K562 (cell line): Measurements from ENCODE around the gene LY6G6F. TPM values are rescaled to one million over a fixed set of nuclear protein-coding genes. Genes with fewer than 3 reads are reported as not detected.
A peak's percentile ranks its signal among the peaks of the same experiment; 100 is the strongest.

Source experiments
- DLX4 ChIP-seq: fragments of 250-450 bp; sonication (Bioruptor Pico); IDR thresholded peaks from 2 replicates; pipeline ENCODE4 v1.6.1; 2021; ENCODE audit warnings: mild to moderate bottlenecking
- E4F1 ChIP-seq: fragments of 250-450 bp; sonication (Bioruptor Pico); IDR thresholded peaks from 2 replicates; pipeline ENCODE4 v1.5.0; 2021; ENCODE audit warnings: mild to moderate bottlenecking, borderline replicate concordance
- ELK1 ChIP-seq: sonication (generic); formaldehyde crosslinking; IDR thresholded peaks from 2 replicates; pipeline ENCODE4 v1.8.1; 2022; ENCODE audit warnings: missing genetic modification reagents
- FIP1L1 ChIP-seq: fragments of 200-400 bp; formaldehyde crosslinking; IDR thresholded peaks from 2 replicates; pipeline ENCODE4 v1.6.1; 2018; ENCODE audit warnings: mild to moderate bottlenecking, low read depth, low read length; ENCODE audit not compliant: poor library complexity, severe bottlenecking
- ILK ChIP-seq: fragments of 450-650 bp; IDR thresholded peaks from 2 replicates; pipeline ENCODE4 v1.6.1; 2016; ENCODE audit warnings: missing genetic modification characterization, low read depth, mild to moderate bottlenecking, missing compliant biosample characterization, moderate library complexity, borderline replicate concordance
- NR2C2 ChIP-seq, 2 experiments: fragments of 200-800 bp in 1 of 2; sonication (Bioruptor generic) in 1 of 2; sonication (generic) in 1 of 2; formaldehyde crosslinking in 1 of 2; IDR thresholded peaks; 2 replicates each; pipeline versions ENCODE4 v1.6.1 to v1.8.0; 2016 to 2022; ENCODE audit warnings: mild to moderate bottlenecking in 1 of 2, missing compliant biosample characterization in 1 of 2, missing genetic modification characterization in 1 of 2, missing genetic modification reagents in 1 of 2
- SAP30 ChIP-seq: fragments of 200-600 bp; sonication (generic); IDR thresholded peaks from 2 replicates; pipeline ENCODE4 v1.6.1; 2012; ENCODE audit warnings: borderline replicate concordance, low read depth, mild to moderate bottlenecking, moderate library complexity, low read length, control low read depth, inconsistent platforms; ENCODE audit not compliant: insufficient read depth, poor library complexity, severe bottlenecking
- SRSF1 ChIP-seq: fragments of 200-400 bp; formaldehyde crosslinking; IDR thresholded peaks from 2 replicates; pipeline ENCODE4 v1.6.1; 2017; ENCODE audit warnings: mild to moderate bottlenecking, low read depth, low read length, moderate library complexity
- TSHZ1 ChIP-seq: fragments of 250-450 bp; sonication (Bioruptor Pico); IDR thresholded peaks from 2 replicates; pipeline ENCODE4 v1.4.0; 2020; ENCODE audit warnings: mild to moderate bottlenecking, moderate library complexity
- XRCC3 ChIP-seq: fragments of 450-650 bp; IDR thresholded peaks from 2 replicates; pipeline ENCODE4 v1.6.1; 2017; ENCODE audit warnings: mild to moderate bottlenecking, moderate library complexity
- ZBTB12 ChIP-seq: fragments of 250-450 bp; sonication (Bioruptor Pico); IDR thresholded peaks from 2 replicates; pipeline ENCODE4 v1.4.0; 2020
- ZNF449 ChIP-seq: fragments of 250-450 bp; sonication (Bioruptor Pico); IDR thresholded peaks from 2 replicates; pipeline ENCODE4 v1.8.0; 2022; ENCODE audit warnings: moderate library complexity, mild to moderate bottlenecking, inconsistent platforms
- ZNF79 ChIP-seq: fragments of 250-450 bp; sonication (Bioruptor Pico); IDR thresholded peaks from 2 replicates; pipeline ENCODE4 v1.4.0; 2020; ENCODE audit warnings: low read depth, mild to moderate bottlenecking, moderate library complexity
- polyA plus RNA-seq, 8 experiments: library from polyadenylated mRNA; depleted of rRNA in 4 of 8; stranded (reverse) in 5 of 8; unstranded in 3 of 8; fragments of >200 nt; fragmentation: Nextera tagmentation in 2 of 8; fragmentation: Illumina TruSeq in 1 of 8; extraction: Ambion mirVana in 2 of 8; extraction: Trizol in 1 of 8; gene quantifications; 2 replicates each; pipeline versions ENCODE4 v1.2.1 to v1.2.3, GENCODE V29; 2011 to 2014; ENCODE audit warnings: inconsistent platforms in 1 of 8, missing spikeins in 1 of 8
- total RNA-seq, 7 experiments: library from RNA; depleted of rRNA in 6 of 7; stranded (reverse); fragments of >200 nt in 6 of 7; fragmentation: Illumina TruSeq in 2 of 7; extraction: Trizol in 2 of 7; gene quantifications; 2 replicates each; pipeline versions ENCODE4 v1.2.1 to v1.2.3, GENCODE V29; 2011 to 2021; ENCODE audit warnings: low replicate concordance in 1 of 7

LY6G6F gene
- total and polyA plus RNA-seq, 9 of the 15 experiments (the other 6 are each of a cell fraction or from before 2014, with no cell fraction given): 0.14 to 0.50 (median 0.28) TPM; not detected in 2

- TF ChIP-seq DLX4 (CRISPR knock-in tag): peak; percentile 63; the same call in 1 of the 2 replicates
- TF ChIP-seq TSHZ1 (CRISPR knock-in tag): no peak
- no peak for TF ChIP-seq SRSF1
- no peak for TF ChIP-seq XRCC3
- TF ChIP-seq ZBTB12 (CRISPR knock-in tag): peak; percentile 48; the same call in 1 of the 2 replicates
- TF ChIP-seq FIP1L1: no peak
- TF ChIP-seq NR2C2 (CRISPR knock-in tag; IDR thresholded peaks at IDR 0.05): no peak
- peak; percentile 51; the same call in 1 of the 2 replicates for TF ChIP-seq NR2C2 (tag; IDR thresholded peaks at IDR 0.05)
- TF ChIP-seq ELK1: no peak
- no peak; the same call in 1 of the 2 replicates for TF ChIP-seq E4F1 (CRISPR knock-in tag)
- TF ChIP-seq ZNF79 (CRISPR knock-in tag): 0 out of 2 replicates have a peak, but pooled peaks have one; percentile 50
- peak; percentile 87 for TF ChIP-seq ZNF449 (CRISPR knock-in tag)
- TF ChIP-seq ILK: peak; percentile 41; the same call in 1 of the 2 replicates
- no peak for TF ChIP-seq SAP30
Observed at GRCh38 chr6:31725502-31726350, 19.1 kb downstream of the LY6G6F start (continued).
